Globus pallidus (tissue), 1 donor: Measurements from ENCODE around the gene IGBP1.
"Not testable (repeated sequence)": the region's sequence is repeated elsewhere in the genome, so short reads cannot be mapped to it uniquely, and the experiment has no call there.

ENCODE experiments used
- DNase-seq: peaks from one replicate; pipeline ENCODE4 v3.0.0-alpha.2; 2015; ENCODE audit warnings: low spot score

Gene IGBP1

DNA sequence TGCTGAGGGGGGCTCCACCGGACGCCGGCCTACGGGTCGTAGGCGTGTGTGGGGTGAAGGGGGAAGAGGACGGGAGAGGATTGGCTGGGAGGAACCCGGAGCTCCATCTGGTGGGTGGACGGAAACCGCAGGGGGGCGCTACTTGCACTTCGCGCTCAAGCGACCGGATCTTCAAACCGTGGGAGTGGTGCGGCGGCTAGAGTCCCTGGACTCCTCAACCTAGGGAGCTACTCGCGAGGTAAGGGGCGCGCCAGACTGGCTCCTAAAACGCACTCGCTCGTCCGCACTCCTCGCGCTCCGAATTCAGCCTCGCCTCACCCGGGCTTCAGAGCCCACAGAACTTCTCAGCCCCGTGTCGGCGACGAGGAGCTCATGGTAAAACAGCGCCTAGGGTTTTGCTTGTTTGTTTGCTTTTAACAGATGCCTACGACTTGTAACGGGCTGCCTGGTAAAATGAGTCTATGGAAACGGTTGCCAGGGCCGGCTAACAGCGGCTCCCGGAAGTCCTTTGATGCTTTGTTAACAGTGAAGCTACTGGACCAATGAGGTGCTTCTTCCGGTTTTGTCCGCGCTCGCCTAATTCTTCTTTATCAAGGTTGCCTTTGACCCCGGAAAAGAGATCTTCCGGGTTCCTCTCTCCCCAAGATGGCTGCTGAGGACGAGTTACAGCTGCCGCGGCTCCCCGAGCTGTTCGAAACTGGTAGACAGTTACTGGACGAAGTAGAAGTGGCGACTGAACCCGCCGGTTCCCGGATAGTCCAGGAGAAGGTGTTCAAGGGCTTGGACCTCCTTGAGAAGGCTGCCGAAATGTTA, at the start of gene IGBP1:
Gene IGBP1, plus strand, starts transcription at position 145 of the 813 bp plus-strand sequence. Its CDS starts 501 bp downstream, at position 646.
- peak; percentile 90 for DNase-seq

- DNase-seq, result no peak
Observed at GRCh38 chrX:70084592-70085240, 48.5 kb upstream of the IGBP1 start.

DNA sequence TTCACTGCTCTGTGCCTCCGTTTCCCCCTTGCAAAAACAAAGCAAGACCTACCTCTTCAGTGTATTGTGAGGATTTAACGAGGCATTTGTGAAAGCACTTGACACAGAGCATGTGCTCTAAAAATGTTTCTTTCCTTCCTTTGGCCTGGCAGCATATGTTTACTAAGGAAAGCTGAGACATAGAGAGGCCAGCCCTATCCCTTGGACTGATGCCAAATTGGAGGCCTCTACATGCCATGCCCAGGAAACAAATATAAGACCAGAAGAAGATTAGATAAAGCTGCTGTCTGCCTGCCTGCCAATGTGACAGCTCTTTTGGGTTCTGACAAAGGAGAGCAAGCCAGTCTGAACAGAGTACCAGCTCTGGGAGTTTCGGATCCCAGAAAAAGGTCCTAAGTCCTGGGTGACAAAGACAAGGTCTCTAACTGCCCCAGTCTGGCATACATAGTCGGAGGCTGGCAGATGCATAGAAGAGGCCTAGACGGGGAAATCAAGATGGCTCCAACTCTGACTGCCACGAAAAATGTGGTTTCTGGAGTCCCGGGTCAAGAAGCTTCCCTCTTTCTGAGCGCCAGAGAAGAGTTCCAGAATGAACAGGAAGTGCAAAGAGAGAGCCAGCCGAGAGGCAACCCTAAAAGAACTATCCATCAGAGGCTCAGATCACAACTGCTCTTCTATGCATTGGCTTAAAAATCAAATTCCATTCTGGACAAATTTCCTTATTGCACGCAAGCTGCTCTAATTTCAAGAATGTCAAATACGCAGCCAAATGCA, 45.2 kb upstream of the IGBP1 start:
- DNase-seq, result no peak

- no peak for DNase-seq
Observed at GRCh38 chrX:70088751-70089150, 44.5 kb upstream of the IGBP1 start.

DNA sequence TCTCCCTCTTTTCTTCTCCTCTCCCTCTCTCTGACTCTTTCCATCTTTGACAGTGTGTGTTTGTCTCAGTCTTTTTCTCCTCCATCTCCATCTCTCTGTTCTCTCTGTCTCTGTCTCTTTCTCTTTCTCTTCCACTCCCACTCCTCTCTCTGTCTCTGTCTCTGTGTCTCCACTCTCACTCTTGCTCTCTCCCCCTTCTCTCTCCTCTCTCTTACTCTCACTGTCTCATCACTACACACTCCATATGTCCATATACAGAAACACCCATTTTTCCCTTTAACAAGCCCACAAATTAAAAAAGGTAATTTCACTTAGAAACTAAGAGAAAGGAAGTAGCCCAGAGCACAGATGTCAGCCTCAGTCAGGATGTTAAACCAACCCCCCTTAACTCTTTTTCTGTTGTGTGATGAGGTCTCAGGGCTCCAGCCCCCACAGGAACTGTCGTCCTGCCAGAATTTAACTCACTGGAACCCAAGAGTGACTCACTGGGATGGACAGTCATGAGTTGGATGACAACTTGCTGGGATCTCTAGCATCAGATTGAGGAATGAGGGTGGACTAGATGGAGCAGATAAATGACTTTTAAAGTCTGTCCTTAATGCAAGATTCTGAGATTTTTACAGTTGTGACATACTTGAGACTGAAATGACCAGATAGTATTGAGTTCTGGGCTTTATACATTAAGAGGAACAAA, 43.5 kb upstream of the IGBP1 start:
- DNase-seq, result no peak

DNA sequence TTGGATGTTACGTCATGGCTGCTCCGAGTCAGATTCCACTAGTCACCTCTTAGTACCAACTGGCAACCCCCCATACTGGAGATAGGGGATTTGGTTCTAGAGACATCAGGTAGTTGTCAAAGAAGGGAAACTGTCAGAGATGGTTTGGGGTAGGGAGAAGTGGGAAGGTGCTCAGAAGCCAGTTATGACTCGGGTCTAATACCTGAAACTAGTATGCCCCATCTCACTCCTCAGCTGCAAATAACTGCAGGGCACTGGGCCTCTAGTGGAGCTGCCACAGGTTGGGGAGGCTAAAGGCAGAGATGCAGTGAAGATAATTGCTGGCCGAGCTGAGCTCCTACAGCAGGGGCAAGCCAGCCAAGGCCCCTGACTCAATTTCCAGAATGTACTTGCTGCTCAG, 41.0 kb upstream of the IGBP1 start:
- DNase-seq, result no peak

DNA sequence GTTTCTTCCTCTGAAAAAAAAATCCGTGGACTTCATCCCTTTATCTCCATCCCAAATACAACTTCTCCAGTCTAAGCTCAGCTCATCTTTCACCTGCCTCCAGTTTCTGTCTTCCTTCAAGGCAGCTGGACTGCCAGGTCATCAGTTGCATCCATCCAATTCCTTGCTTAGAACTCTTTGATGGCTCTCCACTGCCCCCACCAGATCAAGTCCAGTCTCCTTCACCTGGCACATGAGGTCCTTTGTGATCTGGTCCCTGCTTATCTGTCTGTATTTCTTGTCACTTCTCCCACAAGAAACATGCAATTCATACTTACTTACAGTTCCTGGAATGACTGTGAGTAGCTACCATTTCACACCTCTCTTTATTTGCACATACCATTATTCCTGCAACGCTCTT, 37.2 kb upstream of the IGBP1 start:
- no peak for DNase-seq

GRCh38 chrX:70105229-70105628, 28.0 kb upstream of the IGBP1 start:
- no peak for DNase-seq

DNA sequence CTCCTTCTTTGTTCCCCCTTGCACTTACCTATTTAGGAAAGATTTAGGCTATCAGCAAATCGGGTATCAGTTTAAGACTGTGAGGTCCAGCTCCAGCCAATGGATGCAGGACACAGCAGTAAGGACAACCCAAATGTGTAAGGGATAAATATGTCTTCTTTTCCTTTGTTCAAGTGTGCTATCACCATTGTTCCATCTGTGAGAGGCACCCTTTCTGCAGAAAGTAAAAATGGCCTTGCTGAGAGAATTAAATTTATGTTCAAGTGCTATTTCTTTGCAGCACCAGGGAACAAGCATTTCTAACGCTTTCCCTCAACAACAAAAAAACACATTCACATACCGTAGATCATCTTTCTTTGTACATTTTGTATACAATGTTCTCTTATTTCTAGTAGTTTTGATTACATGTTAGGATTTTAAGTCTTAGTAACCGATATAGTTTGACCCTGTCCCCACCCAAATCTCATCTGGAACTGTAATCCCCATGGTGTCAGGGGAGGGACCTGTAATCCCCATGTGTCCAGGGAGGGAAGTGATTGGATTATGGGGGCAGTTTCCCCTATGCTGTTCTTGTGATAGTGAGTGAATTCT, 21.7 kb upstream of the IGBP1 start:
- not testable (repeated sequence) for DNase-seq

GRCh38 chrX:70117738-70118137, 15.5 kb upstream of the IGBP1 start:
- DNase-seq, result no peak

DNA sequence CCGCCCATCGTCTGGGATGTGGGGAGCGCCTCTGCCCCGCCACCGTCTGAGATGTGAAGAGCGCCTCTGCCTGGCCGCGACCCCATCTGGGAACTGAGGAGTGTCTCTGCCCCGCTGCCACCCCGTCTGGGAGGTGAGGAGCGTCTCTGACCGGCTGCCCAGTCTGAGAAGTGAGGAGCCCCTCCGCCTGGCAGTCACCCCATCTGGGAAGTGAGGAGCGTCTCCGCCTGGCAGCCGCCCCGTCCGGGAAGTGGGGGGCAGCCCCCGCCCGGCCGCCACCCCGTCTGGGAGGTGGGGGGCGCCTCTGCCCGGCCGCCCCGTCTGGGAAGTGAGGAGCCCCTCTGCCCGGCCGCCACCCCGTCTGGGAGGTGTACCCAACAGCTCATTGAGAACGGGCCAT, 10.2 kb upstream of the IGBP1 start:
- not testable (repeated sequence) for DNase-seq

DNA sequence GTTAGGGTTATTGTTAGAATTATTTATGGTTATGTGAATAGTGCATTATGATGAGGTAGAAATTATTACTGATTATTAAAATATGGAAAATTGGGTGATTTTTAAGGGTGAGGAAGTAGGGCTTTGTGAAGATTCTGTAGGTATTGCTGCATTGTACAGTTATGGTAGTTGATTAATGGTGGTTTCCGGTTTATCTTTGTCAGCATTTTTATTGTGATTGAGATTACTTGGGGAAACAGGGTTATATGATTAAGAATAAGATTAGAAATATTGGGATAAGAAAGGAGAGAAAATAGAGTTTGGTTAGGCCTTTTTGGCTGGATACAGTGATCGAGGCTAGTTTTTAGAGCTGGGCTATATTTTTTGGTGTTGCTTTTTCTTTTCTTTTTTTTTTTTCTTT, 8.6 kb upstream of the IGBP1 start:
- DNase-seq, result no peak

DNA sequence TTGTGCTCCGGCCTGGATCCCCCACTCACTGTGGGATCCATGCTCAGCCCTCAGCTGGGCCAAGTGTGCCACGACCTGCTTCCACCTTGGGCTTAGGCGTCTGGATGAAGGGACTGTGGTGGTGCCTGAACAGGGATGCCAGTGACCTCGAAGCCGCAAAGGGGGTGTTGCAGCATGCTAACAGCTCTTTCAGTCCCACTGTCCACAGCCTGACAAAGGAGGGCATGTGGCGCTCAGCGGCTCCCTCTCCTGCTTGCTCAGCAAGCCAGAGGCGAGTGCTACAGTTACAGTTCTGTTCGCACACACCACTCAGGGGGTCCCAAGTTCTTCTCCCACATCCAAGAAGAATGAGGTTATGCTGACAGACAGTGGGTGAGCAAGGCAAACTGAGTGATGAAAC, 5.2 kb upstream of the IGBP1 start:
- DNase-seq, result no peak

- DNase-seq, result no peak
Observed at GRCh38 chrX:70129816-70130215, 3.4 kb upstream of the IGBP1 start.

DNA sequence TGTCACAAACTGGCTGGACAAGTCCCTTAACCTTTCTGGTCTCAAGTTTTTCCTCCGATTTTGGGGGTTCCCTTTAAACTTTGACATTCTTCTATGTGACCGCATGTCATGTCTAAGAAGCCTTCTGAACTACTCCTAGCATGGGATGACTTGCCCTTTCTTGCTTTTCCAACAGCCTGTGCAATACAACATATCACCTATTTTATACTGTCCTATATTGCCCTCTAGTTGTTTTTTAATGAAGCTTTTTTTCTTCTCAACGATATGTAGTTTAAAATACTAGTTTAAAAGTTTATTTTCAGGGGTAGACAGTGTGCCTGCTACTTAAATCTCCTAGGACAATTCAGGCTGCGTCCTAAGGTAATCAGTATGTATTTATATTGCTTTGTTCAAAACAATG, 1.0 kb upstream of the IGBP1 start:
- no peak for DNase-seq

DNA sequence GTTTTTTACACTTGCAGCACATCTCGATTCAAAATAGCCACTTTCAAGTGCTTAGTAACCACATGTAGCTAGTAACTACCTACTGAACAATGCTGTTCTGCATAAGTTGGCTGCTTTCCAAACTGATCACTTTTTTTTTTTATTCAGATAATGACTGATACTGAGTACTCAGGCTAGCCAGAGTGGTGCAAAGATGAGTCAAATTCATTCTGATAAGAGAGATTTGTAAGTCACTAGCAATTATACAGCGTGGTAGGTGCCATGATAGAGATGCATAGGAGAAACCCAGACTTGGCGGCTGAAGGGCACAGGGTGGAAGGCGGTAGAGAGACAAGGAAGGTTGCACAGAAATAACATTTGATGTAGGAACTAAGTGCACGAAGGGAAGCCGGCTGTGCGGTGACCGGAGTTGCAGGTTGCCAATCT, 357 bp upstream of the IGBP1 start:
- no peak for DNase-seq

DNA sequence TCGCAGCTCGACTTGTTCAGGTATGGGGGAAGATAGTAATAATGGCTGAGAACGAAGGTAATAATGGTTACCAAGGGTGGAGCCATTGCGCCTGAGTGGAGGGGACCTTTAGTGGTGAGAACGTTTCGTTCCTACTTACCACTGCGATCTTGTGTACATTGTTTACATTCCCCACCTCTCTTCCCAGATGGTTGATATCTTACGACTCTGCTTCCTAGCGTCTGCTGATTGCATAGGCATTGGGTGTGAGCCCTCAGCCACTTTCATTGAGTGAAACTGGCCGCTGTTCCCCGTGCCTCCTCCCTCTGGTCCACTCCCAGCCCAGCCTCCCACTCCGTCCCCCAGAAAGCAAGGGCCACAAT, 850 bp downstream of the IGBP1 start:
- no peak for DNase-seq

DNA sequence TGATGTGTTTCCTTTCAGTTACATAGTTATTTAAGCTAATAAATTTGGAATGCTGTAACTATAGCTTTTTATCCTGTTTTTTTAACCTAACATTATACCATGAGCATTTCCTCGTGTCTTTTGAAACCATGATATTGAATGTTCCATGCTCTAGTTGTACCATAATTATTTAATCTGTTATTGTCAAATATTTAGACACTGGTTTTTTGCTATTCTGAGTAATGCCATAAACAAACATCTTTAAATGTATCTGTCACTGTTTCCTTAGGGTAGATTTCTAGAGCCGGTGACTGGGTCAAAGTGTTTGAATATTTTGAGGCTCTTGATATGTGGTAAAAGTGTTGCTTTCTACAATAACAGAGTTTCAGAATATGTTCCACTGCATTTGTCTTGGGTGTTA, 5.4 kb downstream of the IGBP1 start:
- DNase-seq, result no peak

GRCh38 chrX:70139736-70140135, 6.5 kb downstream of the IGBP1 start:
- DNase-seq, result peak; percentile 55

DNA sequence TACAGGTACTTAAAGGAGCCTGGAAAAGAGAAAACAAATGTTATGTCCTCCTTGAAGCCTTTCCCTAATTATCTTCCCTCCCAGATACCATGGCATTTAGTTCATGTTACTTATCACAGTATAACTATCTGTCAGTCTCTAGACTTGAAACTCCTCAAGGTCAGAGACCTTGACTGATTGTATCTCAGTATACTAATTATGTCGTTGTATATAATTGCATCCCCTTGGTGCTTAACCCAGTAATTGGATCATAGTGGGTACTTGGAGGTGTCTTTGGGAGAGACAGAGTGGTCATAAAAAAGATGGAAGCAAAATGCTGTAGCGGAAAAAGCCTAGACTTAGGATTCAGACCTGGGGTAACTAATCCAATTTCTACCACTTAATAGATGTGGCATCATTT, 8.1 kb downstream of the IGBP1 start:
- DNase-seq, result no peak

DNA sequence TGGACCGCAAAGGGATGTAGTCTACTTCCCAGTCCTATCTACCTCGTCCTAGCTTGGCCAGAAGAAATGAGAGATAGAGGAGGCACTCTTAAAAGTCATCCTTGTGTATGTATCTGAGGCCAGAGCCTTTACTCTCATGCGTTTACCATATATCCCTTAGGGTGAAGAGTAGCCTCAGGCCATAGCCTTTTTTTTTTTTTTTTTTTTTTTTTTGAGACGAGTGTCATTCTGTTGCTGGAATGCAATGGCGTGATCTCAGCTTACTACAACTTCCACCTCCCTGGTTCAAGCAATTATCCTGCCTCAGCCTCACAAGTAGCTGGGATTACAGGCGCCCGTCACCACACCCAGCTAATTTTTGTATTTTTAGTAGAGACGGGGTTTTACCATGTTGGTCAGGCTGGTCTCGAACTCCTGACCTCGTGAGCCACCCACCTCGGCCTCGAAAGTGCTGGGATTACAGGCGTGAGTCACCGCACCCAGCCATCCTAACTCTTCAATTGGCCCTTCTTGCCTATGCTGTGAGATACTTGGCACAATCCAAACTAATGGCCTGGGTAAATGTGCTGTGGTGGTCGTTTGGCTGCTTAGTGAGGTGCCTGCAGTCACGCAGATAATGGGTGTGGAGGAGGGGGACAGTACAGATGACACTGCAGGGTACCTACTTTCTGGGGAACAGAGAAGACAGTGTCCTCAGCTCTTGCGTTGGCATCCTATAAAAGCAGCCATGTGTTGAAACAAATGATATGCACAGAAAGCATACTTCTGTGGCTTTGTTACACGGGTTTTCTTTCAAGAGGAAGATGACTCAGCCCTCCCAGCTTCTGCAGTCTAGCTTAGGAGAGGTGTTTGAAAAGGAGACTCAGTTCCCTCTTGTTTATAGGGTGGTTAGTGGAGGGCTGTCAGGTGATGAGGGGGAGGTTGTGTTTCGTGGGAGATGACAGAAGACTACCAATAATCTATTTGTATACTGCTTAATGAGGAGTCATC, 33.6 kb downstream of the IGBP1 start:
- no peak for DNase-seq
